NCI-H460 (cell line): ENCODE measurements around the gene ACAP3. TPM values are rescaled to one million over a fixed set of nuclear protein-coding genes. Genes with fewer than 3 reads are reported as not detected.
A peak's percentile ranks its signal among the peaks of the same experiment; 100 is the strongest.
"Not testable (repeated sequence)": the region's sequence is repeated elsewhere in the genome, so short reads cannot be mapped to it uniquely, and the experiment has no call there.

Experiments used
- DNase-seq: peaks from one replicate; pipeline ENCODE4 v3.0.0-alpha.2; 2016; ENCODE audit warnings: low read depth; ENCODE audit errors: extremely low read depth
- total RNA-seq: library from RNA; depleted of rRNA; stranded (reverse); fragments of >200 nt; shearing (Covaris generic); gene quantifications from 2 replicates; pipeline ENCODE4 v1.2.3, GENCODE V29; 2014

Gene ACAP3
- total RNA-seq, 1 experiment from 2014 or later = 10.3 TPM

DNA sequence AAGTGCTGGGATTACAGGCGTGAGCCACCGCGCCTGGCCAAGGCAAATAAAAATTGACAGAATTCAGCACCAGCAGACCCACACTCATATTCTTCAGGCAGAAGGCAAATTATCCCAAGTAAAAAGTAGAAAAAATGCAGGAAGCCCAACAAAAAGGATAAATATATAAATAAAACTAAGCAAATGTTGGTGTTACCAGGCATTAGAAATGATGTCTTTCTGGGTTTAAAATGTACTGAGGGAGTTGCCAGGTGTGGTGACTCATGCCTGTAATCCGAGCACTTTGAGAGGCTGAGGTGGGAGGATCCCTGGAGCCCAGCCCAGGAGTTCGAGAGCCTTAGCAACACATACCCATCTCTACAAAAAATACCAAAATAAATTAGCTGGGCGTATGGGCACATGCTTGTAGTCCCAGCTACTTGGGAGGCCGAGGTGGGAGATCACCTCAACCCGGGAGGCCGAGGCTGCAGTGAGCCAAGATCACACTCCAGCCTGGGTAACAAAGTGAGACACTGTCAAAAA, 10.5 kb upstream of the ACAP3 start:
- no peak for DNase-seq

DNA sequence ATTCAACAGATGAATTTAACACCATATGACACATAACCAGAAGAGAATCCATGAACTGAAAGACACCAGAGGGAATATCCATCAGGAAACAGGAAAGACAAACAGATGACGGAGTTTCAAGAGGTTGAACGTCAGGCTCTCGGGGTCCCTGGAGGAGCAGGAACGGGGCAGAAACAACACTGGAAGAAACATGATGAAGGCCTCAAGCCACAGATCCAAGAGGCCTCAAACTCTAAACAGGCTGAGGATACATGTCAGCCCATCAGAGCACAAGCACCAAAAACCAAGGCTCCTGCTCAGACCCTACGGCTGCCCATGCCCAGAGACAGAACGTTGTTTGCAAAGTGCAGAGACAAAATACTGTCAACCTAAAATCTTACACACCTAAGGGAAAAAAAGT, 9.7 kb upstream of the ACAP3 start:
- no peak for DNase-seq

DNA sequence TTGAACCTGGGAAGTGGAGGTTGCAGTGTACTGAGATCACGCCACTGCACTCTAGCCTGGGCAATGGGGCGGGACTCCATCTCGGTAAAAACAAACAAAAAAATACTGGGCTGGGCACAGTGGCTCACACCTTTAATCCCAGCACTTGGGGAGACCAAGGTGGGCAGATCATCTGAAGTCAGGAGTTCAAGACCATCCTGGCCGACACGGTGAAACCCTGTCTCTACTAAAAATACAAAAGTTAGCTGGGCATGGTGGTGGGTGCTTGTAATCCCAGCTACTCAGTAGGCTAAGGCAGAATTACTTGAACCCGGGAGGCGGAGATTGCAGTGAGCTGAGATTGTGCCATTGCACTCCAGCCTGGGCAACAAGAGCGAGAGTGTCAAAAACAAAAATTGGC, 8.5 kb upstream of the ACAP3 start:
- not testable (repeated sequence) for DNase-seq

DNA sequence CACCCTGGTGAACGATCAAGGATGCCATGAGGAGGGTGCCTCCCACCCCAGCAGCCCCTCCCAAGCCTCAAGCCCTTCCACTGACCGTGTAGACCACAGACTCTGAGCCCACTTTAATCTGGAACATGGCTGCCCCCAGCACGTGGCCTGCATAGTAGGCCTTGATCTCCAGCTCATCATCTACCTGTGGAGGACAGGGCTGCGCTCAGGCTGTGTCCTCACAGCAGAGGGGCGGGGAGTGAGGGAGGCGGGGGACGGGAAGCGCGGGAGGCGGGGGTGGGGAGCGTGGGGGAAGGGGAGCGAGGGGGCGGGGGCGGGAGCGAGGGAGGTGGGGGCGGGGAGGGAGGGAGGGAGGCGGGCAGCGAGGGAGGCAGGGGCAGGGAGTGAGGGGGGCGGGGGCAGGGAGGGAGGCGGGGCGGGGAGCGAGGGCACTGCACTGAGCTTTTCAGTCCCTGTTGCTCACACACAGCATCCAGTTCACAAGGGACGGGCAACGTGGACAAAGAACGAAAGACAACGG, 7.8 kb upstream of the ACAP3 start:
- no peak for DNase-seq

DNA sequence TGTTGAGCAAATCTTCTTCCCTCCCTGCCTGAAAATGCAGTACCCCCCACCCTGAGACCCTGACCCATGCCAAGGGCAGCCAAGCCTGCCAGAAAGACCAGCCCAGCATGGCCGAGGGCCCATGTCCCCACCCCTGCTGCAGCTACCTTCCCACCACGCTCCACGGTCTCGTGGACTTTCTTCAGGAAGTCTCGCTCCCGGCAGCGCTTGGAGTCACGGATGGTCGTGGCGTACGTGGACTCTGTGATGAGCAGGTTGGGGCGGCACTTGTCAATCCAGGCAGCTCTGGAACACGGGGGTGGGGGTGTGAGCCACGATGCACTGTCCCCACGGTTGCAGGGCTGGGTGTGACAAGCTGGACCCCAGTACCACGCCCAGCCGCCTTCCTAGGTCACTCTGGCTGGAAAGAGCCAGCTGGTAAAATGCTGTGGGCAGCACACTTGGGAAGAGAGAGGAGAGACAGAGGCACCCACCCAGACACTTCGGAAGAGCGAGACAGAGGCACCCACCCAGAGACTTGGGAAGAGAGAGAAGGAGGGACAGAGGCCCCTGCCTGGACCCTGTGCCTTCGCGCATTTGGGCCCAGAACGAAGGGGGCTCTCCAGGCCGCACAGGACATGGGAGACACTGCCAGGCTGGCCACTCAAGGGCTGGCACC, 7.1 kb upstream of the ACAP3 start:
- no peak for DNase-seq

DNA sequence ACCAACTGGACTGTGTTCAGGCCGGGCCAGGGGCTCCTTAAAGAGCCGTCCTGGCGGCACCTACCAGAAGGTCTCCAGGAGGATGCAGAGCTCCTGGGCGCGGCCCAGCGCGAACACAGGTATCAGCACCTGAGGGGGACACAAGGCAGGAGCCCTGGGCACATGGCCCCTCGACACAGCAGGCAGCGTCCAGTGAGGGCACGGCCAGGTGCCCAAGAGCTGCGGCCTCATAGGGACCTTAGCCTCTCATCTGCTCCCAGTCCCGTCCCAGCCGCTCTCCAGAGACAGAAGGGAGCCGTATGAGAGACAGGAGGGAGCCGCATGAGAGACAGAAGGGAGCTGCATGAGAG, 6.5 kb upstream of the ACAP3 start:
- no peak for DNase-seq

DNA sequence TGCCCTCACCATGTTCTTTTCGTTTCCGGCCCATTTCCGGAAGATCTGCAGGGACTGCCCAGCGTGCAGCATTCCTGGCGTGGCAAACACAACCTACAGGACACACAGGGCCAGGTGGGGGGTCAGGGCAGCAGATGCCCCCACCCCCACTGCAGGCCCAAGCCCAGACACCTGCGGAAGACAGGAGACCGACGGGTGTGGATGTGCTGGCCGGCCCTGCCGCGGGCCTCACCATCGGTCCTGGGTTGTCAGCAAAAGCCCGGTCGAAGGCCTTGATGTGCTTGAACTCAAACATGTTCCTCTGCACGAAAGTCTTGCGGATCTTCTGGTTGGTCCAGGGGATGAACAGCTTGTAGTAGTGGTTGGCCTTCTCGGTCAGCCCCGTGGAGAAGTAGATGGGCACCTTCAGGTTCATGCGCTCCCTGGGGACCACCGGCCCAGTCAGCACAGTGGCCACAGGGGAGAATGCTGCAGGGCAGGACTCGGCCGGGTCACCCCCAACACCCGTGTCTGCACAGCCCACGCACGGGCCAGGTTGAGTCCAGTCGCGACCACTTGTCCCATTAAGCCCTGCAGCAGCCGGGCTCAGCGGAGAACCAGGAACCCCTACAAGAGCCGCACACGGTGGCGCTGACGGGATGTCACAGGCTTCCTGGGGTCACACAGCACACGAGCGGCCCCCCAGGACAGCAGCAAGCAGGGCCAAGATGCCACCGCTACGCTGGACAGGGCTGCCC, 5.9 kb upstream of the ACAP3 start:
- DNase-seq = no peak

DNA sequence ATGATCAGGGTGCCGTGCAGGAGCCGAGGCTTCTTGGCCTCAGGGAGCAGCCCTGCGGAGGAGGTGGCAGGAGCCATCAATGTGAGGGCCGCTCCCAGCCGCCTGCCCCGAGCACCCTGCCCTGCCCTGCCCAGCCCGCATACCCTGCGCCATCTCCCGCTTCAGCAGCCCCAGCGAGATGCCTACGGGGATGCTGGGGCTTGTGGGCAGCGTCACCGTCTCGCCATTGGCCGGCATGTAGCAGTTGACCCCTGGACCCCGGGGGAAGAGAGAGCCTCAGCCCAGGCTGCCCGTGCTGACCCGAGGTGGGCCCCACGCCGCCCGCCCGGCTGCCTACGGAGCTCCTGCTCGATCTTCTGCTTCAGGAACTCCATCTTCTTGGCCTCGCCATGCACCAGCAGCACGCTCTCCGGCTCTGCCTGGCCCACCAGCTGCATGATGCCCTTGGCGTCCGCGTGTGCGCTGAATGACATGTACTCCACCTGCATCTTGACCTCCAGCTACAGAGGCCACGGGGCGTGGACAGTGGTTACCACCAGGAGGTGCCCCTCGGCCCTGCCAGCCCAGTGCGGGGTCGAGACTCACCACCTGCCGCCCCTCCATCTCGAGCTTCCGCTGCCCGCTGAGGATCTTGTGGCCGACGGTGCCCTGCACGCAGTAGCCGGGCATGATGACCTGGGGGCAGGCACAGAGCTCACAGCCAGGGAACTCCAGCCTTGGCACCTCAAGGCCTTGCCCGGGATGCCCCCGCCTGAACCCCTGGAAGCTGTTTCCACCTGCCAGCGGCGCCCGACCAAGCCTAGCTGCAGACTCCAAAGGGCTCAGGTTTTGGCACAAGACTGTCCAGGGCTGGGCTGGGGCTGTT, 5.0 kb upstream of the ACAP3 start:
- DNase-seq = no peak

DNA sequence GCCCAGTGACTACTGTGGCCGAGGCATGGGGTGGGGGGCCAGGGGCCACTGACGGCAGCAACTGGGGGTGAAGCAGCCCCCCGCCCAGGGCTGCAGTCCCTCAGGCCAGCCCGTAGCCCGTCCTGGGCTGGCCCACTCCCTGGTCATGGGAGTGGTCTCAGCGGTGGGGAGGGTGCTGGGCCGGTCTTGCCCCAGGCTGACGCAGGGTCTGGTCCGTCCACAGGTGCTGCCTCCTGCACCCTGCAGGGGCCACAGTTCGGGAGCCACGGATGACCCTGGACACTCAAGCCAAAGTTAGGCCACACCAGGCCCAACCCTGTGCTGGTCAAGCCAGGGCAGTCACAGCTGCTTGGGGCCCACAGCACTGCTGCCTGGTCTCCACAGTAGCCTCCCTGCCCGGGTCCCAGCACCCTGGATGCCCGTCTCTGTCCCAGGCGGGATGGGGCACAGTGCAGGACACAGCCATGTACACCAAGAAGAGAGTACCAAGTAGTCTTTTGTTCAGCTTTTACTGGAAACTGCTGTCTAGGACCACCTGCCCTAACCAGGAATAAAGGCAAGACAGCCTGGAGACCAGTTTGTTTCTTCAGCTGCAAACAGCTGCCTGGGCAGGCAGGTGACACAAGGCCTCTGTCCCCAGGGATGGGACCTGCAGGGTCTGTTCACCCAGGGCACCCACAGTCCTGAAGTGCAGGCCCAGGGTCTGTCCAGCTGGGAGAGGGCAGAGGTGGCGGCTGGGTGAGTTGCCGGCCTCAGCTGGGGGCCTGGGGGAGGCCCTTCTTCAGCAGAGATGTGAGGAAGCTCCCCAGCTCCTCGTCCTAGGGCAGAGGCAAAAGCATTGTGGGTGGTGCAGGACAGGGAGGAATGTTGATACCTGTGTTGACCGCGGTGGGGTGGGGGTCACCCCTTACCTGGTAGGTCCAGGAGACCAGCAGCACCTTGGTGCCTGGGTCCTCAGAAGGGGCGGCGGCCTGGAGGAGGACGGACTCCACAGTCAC, 3.7 kb upstream of the ACAP3 start:
- DNase-seq = no peak

DNA sequence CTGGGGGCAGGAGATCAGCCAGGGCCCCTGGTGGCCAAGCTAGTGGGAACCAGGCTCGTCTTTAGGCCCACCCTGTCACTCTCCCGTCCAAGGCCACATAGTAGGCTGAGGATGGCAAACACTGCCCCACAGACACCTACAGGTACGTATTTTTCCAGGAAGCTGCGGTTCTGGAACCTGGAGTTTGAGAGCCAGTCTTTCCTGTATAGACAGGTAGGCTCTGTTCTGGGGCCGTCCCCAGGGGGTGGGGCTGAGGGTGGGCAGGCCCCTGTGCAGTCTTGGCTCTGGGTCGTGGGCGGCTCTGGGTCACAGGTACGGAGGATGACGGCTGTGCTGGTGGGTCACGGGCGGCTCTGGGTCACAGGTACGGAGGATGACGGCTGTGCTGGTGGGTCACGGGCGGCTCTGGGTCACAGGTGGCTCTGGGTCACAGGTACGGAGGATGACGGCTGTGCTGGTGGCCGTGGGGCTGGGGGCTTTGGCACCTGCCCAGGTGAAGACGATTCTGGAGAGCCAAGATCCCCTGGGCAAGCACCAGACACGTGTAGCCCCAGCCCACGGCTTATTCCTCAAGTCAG, 2.8 kb upstream of the ACAP3 start:
- no peak for DNase-seq

DNA sequence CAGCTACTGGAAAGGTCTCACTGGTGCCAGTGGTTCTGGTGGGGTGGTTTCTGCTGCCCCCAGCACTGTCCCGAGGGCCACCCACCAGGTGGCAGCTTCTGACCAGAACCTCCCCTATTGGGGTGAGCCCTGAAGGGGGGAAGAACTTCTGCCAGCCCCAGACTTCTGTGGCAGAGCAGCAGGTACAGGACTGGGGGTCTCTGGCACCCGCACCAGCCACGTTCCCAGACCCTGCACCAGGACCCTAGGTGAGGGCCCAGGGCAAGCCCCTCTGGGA, 2.3 kb upstream of the ACAP3 start:
- no peak for DNase-seq

DNA sequence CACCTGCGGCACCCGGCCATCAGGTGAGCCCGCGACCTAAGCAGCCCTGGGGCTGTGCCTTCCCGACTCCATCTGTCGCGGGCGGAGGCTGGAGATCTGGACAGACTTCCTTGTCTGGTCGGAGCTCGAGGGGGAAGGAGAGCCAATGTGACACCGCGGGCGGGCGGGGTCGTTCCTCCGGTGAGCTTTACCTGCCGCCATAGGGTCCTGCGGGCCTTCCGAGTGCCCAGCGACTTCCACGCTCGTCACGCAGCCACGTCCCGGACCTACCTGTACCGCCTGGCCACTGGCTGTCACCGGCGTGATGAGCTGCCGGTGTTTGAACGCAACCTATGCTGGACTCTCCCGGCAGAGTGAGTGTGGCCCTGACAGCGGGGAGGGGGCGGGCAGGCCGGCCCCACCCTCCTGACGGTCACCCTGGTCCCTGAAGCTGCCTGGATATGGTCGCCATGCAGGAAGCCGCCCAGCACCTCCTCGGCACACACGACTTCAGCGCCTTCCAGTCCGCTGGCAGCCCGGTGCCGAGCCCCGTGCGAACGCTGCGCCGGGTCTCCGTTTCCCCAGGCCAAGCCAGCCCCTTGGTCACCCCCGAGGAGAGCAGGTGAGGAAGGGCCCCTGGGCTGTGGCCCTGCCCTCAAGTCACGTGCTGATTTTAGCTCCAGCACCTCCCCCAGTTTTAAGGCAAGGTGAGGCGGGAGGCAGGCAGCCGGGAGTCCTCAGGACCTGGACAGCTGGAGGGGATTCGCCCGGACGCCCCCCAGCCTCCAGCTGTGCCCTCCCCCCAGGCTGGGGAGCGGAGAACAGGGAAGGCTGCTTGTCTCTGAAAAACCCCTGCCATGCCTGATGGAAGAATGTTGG, 1.8 kb upstream of the ACAP3 start:
- no peak for DNase-seq

DNA sequence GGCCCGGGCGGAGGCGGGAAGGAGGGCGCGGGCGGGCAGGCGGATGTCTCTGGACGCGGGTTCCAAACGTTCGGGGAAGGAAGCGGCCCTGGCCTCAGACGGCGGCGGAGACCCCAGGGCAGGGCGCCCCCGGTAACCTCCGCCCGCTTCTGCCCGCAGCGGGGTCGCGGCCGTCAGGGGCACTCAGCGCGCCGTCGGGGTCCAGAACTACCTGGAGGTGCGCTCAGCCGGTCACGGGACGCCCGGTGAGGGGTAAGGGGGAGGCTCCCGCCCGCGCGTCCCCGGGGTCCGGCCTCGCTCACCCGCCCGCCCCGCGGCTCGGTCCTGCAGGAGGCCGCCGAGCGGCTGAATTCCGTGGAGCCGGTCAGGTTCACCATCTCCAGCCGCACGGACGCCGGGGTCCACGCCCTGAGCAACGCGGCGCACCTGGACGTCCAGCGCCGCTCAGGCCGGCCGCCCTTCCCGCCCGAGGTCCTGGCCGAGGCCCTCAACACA, 1.1 kb upstream of the ACAP3 start:
- no peak for DNase-seq

DNA sequence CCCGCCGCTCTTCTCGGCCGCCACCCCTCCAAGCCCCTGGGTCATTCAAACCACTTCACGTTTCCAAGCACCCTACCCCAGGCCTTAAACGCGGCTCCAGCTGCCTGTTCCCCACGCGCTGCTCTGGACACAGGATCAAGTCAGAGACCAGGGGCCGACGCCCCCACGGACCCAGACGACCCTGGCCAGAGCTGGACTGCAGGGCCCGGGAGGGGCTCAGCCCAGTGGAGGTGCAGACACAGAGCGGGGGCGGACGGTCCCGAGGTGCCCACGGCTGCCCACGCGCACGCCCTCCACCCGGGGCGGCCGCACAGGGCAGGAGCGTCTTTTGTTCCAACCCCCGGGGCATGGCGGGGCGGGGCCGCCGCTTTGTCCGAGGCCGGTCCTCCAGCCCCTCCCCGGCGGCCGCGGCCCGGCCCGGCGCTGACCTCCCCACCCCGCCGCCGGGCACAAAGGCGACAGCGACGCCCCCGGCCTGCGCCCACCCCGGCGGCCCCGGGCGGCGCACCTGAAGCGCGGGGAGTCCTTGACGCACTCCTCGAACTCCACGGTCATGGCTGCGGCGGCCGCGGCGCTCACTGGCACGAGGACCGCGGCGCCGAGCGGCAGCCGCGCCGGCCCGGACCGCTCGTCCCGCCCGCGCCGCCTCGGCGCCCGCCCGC, 338 bp downstream of the ACAP3 start:
- no peak for DNase-seq

DNA sequence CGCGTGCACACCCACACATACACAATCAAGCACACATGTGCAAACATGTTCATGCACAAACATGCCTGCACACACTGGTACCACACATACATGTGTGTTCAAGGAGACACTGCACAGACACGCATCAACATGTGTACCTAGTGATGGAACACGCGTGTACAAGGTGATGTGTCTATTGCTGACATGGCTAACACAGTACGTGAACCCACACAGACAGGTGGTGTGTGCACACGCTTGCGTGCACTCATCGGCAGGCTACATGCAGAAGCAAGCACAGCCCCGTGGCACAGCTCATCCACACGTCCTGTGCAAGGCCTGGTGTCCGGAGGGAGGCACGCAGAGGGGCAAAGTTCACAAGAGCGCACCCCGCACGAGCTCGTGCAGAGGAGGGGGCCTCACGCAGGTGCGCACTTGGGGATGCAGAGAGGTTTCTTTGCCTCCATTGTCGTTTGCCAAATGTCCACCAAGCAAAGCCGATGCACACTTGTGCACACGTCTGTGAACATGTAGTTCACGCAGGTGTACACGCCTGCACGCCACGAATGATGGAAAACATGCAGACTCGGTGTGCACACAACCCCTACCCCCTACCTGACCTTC, 969 bp downstream of the ACAP3 start:
- no peak for DNase-seq

DNA sequence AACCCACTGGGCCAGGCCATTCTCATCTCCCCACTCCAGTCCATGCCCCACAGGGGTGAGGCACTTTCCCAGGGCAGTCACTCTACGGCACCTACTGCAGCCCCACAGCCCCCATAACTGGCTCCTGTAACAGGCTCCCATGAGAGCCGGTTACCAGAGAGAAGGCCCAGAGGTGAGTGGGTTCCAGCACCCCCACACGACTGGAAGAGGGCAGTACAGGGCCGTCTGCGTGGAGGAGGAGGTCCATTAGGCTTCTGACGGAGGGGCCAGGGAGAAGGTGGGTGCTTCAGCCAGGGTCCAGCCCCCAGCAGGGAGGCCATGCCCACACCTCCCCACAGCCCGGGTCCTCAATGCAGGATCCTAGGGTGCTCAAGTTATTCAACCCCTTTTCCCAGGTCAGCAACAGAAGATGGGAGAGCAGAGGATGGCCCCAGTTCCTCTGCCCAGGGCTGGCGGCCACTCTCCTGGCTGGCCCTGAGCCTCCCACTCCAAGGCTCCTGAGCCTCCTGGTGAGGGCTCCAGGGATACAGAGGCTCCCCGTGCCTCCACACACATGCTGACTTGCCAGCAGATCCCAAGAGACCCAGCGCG, 1.6 kb downstream of the ACAP3 start:
- DNase-seq = no peak

DNA sequence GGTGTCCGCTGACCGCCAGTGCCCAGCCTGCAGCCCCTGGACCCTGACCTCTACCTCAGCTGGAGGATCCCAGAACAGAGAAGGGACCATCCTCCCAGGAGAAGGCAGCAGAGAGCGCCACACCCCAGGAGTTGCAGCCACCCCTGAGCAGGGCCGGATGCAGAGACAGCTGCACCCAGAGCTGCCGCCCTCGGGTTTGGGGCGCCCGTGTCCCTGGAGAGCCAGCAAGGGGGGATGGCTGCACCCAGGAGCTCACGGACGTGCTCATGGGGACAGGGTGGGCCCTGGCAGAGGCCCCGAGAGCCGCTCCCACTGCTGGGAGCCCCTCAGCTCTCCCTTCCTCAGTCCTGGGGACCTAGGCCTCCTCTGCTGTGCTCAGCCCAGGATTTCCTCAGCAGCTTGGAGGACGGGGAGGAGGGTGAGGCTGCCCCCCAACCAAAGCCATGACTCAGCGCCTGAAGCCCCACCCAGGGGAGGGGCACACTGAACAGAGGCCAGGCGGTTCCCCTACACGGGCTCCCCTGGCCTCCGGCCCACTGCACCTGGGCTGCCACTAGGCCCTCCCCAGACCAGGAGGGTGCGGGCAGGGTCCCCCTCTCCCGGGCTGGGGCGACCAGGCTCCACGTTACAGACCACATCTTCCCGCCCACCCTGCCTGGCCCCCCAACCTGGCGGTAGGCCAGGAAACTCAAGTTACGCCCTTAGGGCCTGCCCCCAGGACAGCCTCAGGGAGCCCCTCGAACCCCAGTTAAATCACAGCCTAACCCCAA, 2.2 kb downstream of the ACAP3 start:
- peak; percentile 32 for DNase-seq
